Skeletal muscle satellite cell (primary cell): ENCODE results near the gene MYOZ1.

Experiments
- H3K27me3 ChIP-seq: 2 replicates; pipeline ENCODE4 v1.7.0; 2013; ENCODE audit warnings: low read length; ENCODE audit not compliant: control insufficient read depth, insufficient read depth
- H3K36me3 ChIP-seq: 2 replicates; pipeline ENCODE4 v1.7.0; 2013; ENCODE audit warnings: mild to moderate bottlenecking, control low read depth, low read length; ENCODE audit not compliant: insufficient read depth
- H3K4me1 ChIP-seq: 2 replicates; pipeline ENCODE4 v1.7.0; 2013; ENCODE audit warnings: low read length; ENCODE audit not compliant: control insufficient read depth, insufficient read depth
- H3K4me2 ChIP-seq: 2 replicates; pipeline ENCODE4 v1.7.0; 2013; ENCODE audit warnings: mild to moderate bottlenecking, low read length
- H3K4me3 ChIP-seq: 2 replicates; pipeline ENCODE4 v1.7.0; 2013; ENCODE audit warnings: low read length
- H3K9ac ChIP-seq: 2 replicates; pipeline ENCODE4 v1.7.0; 2013; ENCODE audit warnings: mild to moderate bottlenecking, low read depth, low read length, moderate library complexity
- H3K9me3 ChIP-seq: replicated peaks from 2 replicates; pipeline ENCODE4 v1.7.0; 2013; ENCODE audit warnings: mild to moderate bottlenecking, control low read depth, low read length

The MYOZ1 gene

DNA sequence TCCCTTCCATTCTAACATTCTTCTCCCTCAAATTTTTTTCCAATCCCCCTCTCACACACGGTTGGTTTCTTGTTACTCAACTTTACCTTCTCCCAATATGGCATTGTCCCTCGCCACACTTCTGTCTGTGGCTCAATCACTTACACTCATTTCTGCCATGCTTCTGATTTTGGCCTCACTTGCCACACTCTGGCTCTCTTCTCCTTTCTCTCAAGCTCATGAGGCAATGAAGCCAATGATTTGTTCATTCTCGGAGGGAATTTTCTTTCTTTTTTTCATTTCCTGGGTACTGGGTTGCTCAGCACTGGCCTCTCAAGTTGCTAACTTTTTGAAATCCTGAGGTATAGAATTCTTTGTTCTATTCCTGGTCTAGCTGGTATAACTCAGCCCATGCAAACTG is 4.0 kb upstream of the MYOZ1 start:
- no peaks in the 10 kb centered on the region for H3K9me3 ChIP-seq
- no peaks in the 10 kb centered on the region for H3K36me3 ChIP-seq
- peaks cover 9% of the 10 kb centered on the region for H3K27me3 ChIP-seq
- H3K9ac ChIP-seq, result no peak overlapping the region
- H3K4me1 ChIP-seq, result peaks cover 26% of the 10 kb centered on the region
- H3K4me2 ChIP-seq, result no peak overlapping the region
- no peak overlapping the region for H3K4me3 ChIP-seq

DNA sequence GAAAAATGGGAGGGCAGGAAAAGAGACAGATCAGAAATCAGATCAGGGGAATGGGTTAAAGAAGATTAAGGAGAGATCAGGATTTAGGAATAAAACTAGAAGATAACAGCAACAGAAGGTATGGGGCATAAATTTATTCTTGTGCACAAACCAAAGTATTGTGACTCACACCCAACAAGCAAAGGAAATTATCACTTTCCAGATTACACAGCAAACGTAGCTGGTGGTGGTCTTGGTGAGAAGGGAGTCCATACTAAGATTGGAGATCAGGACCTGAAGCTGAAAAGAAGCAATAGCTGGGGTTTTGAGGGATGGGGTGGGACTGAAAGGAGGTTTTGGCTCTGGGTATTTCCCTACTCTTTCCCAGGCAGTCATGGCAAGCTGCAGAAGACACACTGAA is 3.5 kb upstream of the MYOZ1 start:
- Histone ChIP-seq H3K9ac (no peak overlapping the region), H3K4me2 (no peak overlapping the region), H3K4me3 (no peak overlapping the region), H3K4me1 (peaks cover 21% of the 10 kb centered on the region), H3K9me3 (no peaks in the 10 kb centered on the region), H3K36me3 (no peaks in the 10 kb centered on the region), H3K27me3 (peaks cover 9% of the 10 kb centered on the region)

DNA sequence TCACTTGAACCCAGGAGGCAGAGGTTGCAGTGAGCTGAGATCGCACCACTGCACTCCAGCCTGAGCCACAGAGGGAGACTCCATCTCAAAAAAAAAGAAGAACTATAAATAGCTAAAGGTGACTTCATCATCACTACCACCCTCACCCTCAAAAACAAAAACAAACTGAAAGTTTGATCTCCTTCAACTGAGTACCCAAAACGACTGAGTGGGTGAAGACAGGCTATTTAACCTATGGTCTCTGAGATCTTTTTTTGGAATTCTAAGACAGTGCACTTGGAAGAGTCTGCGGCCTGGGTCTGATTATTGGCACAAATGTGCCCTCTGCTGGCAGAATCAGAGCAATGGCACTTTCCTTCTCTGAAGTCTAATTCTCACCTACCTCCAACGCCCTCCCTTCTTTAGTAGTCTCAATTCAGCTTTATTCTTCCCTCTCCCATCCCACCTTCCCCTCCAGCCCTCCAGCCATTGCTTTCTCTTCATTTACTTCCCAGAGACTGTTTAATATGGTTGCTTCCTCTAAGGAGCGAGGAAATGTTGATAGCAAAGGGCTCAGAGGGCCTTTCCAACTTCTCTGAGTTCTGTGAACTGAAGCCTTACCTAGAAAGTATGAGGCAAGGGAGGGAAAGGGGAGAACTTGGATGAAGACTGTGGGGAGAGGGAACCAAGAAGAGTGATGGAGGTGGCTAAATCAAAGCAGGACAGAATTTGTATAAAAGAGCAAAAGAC is 2.9 kb upstream of the MYOZ1 start:
- Histone ChIP-seq H3K4me1 (peaks cover 21% of the 10 kb centered on the region), H3K9ac (no peak overlapping the region)

DNA sequence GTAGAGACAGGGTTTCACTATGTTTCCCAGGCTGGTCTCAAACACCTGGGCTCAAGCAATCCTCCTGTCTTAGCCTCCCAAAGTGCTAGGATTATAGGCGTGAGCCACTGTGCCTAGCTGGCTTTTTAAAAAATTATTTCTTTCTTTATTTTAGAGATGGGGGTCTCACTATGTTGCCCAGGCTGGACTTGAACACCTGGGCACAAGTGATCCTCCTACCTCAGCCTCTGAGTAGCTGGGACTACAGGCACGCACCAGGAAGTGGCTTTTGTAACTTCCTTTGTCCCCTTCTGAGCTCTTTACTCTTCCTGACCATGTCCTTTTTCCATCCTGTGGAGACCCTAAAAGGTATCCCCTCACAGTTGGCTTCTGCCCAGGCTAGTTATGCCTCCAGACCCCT is 2.1 kb upstream of the MYOZ1 start:
- no peaks in the 10 kb centered on the region for H3K36me3 ChIP-seq
- H3K27me3 ChIP-seq, result peaks cover 9% of the 10 kb centered on the region
- peaks cover 12% of the 10 kb centered on the region for H3K4me1 ChIP-seq
- H3K9ac ChIP-seq, result no peak overlapping the region
- no peaks in the 10 kb centered on the region for H3K9me3 ChIP-seq
- no peak overlapping the region for H3K4me3 ChIP-seq
- H3K4me2 ChIP-seq, result no peak overlapping the region

More for the DNA sequence above, 2.9 kb upstream of the MYOZ1 start:
- Histone ChIP-seq H3K4me2 (no peak overlapping the region), H3K9me3 (no peaks in the 10 kb centered on the region), H3K4me3 (no peak overlapping the region), H3K27me3 (peaks cover 9% of the 10 kb centered on the region), H3K36me3 (no peaks in the 10 kb centered on the region)

DNA sequence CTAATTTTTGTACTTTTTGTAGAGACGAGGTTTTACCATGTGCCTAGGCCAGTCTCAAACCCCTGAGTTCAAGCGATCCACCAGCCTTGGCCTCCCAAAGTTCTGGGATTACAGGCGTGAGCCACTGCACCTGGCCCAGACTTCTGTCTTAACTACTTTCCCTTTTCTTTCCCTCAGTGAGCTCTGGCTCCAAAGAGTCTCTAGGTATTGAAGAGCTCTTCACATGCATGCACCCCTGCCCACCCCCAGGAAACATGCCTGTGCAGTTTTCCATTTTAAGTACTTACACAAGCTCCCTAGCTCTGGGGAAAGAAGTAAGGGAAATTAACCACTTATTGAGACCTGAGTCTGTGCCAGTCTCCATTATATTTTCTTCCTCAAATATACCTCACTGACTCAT is 2.0 kb downstream of the MYOZ1 start:
- Histone ChIP-seq H3K4me2 (no peak overlapping the region), H3K36me3 (no peaks in the 10 kb centered on the region), H3K4me3 (no peak overlapping the region), H3K27me3 (peaks cover 9% of the 10 kb centered on the region), H3K4me1 (peaks cover 5% of the 10 kb centered on the region), H3K9ac (no peak overlapping the region), H3K9me3 (no peaks in the 10 kb centered on the region)

DNA sequence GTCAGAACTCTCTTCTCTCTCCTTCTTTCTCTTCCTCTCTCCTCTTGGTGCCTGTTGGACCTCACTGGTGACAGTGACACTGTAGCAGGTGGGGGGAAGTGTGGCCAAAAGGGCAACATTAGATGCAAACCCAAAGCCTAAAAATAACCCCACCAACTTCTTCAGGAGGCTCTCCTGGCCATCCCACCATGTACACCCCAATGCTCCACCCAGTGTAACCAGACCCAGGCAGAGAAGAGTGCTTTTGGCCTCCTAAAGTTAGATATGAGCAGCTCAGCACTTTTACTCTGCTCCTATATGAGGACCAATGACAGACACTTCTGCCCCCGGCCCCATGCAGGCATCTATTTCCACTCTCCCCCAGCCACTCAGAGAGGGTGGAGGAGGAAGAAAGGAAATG is 5.5 kb downstream of the MYOZ1 start:
- H3K4me3 ChIP-seq, result no peak overlapping the region

DNA sequence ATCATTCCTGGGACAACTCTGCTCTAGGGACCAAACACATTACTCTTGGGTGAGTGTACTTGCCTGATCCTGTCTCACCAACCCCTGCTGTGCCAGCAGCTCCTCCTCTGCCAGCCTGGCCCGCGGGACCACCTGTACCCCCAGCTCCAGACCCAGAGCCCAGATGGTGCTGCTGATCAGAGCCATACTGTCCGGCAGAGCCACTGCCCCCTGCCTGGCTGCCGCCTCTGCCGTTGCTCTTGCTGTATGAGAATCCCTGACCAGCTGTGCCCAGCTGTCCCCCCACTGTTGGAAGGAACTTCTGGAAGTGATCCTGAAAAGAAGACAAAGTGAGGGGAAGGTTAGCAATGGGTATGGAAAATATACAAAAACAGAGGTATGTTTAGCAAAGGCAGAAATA is 6.9 kb downstream of the MYOZ1 start:
- no peak overlapping the region for H3K9ac ChIP-seq
- H3K36me3 ChIP-seq, result no peaks in the 10 kb centered on the region
- H3K27me3 ChIP-seq, result no peaks in the 10 kb centered on the region
- peaks cover 6% of the 10 kb centered on the region for H3K4me1 ChIP-seq
- no peak overlapping the region for H3K4me2 ChIP-seq
- no peak overlapping the region for H3K4me3 ChIP-seq
- no peaks in the 10 kb centered on the region for H3K9me3 ChIP-seq

More for the DNA sequence above, 5.5 kb downstream of the MYOZ1 start:
- no peak overlapping the region for H3K9ac ChIP-seq
- H3K27me3 ChIP-seq, result peaks cover 4% of the 10 kb centered on the region
- peaks cover 6% of the 10 kb centered on the region for H3K4me1 ChIP-seq
- H3K9me3 ChIP-seq, result no peaks in the 10 kb centered on the region
- no peaks in the 10 kb centered on the region for H3K36me3 ChIP-seq
- H3K4me2 ChIP-seq, result no peak overlapping the region

DNA sequence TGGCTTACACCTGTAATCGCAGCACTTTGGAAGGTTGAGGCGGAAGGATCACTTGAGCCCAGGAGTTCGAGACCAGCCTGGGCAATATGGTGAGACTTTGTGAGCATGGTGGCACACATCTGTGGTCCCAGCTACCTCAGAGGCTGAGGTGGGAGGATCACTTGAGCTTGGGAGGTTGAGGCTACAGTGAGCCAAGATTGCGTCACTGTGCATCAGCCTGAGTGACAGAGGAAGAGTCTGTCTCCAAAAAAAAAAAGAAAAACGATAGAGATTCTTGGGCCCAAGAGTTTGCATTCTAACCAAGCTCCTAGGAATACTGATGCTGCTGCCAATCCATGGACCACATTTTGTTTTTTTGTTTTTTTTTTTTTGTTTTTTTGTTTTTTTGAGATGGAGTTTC is 12.1 kb downstream of the MYOZ1 start:
- Histone ChIP-seq H3K9me3 (no peaks in the 10 kb centered on the region), H3K4me3 (no peak overlapping the region), H3K4me2 (no peak overlapping the region), H3K36me3 (no peaks in the 10 kb centered on the region), H3K9ac (no peak overlapping the region), H3K4me1 (peaks cover 4% of the 10 kb centered on the region), H3K27me3 (no peaks in the 10 kb centered on the region)

DNA sequence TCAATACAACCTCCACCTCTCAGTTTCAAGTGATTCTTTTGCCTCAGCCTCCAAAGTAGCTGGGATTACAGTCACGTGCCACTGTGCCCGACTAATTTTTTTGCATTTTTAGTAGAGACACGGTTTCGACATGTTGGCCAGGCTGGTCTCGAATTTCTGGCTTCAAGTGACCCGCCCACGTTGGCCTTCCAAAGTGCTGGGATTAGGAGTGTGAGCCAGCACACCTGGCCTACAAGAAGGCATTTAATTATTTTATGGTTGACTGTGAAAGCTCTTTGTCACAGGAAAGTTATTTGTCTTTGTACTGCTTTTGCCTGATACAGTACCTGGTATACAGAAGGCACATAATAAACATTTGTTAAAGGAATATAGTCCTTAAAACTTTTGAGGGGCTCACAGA is 12.9 kb downstream of the MYOZ1 start:
- Histone ChIP-seq H3K4me2 (no peak overlapping the region), H3K9me3 (no peaks in the 10 kb centered on the region), H3K27me3 (no peaks in the 10 kb centered on the region), H3K4me3 (no peak overlapping the region), H3K4me1 (peaks cover 4% of the 10 kb centered on the region), H3K9ac (no peak overlapping the region), H3K36me3 (no peaks in the 10 kb centered on the region)

DNA sequence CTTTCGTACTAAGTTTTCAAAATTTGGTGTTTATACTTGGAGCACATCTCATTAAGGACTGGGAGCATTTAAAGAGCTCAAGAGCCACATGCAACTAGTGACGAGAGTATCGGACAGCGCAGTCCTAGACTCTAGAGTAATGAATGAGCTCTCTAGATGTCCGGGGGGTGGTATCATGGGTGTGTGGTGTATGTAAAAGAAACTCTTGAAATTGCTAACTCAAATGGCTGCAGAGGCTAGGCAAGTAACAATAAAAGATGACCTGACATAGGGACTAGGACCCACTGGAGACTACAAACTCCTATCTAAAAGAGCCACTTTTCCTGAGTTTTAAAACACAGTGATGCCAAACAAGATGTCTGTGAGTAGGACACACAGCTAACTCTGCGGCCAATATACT is 14.0 kb downstream of the MYOZ1 start:
- Histone ChIP-seq H3K9ac (no peak overlapping the region), H3K9me3 (no peaks in the 10 kb centered on the region), H3K27me3 (no peaks in the 10 kb centered on the region), H3K4me1 (peaks cover 4% of the 10 kb centered on the region), H3K4me2 (no peak overlapping the region), H3K36me3 (no peaks in the 10 kb centered on the region), H3K4me3 (no peak overlapping the region)

DNA sequence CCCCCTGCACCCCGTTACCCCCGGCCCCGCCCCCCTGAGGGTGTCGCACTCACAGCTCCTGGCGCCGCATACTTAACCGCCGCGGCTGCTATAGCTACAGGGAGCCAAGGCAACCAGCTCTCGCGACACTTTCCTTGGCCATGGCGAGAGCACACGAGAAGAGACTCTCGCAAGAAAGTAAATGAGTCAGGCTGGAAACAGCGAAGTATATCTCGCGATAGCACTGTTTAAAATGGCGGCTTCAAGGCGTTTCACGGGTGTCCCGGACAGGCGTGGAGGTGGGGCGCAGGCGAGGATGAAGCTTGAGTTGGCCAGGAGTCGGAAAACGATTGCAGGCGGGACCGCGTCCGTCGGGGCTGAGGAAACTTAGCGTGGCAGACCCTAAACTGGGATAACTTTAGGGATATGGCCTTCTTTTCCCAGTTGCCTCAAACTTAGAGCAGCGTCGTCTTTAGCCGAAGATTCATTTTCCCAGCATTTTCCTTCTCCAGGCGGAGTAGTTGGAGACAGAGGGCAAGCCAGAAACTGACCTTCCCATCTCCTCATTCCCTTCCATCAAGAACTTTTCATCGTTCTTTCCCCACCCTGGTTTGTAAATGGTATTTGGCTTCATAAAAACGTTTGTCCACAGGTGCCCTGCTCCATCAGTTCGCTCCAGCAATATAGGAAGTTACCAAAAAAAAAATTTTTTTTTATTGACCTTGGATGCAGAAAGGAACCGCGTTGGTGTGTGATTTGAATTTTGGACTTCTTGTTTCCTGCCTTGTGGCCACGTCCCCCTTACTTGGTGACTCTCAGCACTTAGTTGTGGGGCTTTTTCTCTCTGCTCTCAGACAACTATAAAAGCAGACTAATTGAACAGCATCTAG is 15.2 kb downstream of the MYOZ1 start:
- Histone ChIP-seq H3K4me2 (peak overlapping the region; percentile 95), H3K27me3 (no peaks in the 10 kb centered on the region), H3K9ac (peak overlapping the region; percentile 93), H3K4me1 (peaks cover 4% of the 10 kb centered on the region), H3K9me3 (no peaks in the 10 kb centered on the region), H3K36me3 (no peaks in the 10 kb centered on the region), H3K4me3 (peak overlapping the region; percentile 79)
